Adrenal gland (tissue), 5 donors: ENCODE measurements around the gene LASP1.

Source experiments
- POLR2A ChIP-seq, 2 donors: fragments of 450-650 bp; IDR thresholded peaks; one replicate each; pipeline ENCODE4 v1.6.1; 2017; ENCODE audit warnings: antibody characterized with exemption in 2 of 2, mild to moderate bottlenecking in 2 of 2, moderate library complexity in 1 of 2
- TF ChIP-seq, protein P1 (sequence below), 6 experiments: fragments of 450-650 bp in 4 of 6; fragments of 200-600 bp in 2 of 6; sonication (generic) in 1 of 6; IDR thresholded peaks; 1 replicate in 5 of 6; 2 replicates in 1 of 6; pipeline versions ENCODE4 v1.5.1 to v1.8.0; 2016 to 2021; ENCODE audit warnings: antibody characterized with exemption in 6 of 6, mild to moderate bottlenecking in 2 of 6, moderate library complexity in 1 of 6
- donor health status: DM: no; HTN: no; CAD: no.

DNA sequence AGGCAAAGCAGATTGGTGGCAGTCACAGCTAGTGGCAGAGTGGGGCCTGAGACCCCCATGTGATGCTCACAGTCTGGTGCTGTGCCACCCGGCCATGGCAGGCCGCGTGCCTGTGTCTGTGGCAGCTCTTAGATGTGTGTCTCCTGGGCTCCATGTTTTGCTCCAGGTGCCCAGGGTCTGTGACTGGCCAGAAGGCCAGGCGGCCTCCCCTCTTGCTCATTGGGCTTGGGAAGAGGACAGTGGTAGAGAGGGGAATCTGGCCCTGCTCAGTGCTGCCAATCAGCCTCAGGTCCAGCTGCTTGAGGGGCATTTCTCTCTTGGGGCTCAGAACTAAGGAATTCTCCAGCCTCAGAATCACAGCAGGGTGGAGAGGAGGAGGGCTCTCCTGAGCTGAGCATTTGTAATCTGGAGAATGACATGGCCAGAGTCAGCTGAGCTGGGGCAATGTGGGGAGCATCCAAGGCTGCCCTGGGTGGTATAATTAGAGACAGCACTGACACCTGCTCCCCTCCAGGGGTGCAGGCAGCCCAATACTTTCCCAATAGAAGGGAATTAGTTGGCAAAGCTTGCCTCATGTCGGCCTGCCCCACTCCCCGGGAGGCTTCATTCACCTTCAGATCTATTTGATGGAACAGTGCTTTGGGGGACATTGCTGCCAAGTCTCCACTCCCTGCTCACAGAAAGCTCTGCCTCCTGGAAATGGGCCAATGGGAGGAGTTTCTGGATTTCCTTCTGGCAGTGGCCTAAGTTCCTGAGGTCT lies 52.9 kb downstream of the LASP1 start:
- TF ChIP-seq, protein P1, sequence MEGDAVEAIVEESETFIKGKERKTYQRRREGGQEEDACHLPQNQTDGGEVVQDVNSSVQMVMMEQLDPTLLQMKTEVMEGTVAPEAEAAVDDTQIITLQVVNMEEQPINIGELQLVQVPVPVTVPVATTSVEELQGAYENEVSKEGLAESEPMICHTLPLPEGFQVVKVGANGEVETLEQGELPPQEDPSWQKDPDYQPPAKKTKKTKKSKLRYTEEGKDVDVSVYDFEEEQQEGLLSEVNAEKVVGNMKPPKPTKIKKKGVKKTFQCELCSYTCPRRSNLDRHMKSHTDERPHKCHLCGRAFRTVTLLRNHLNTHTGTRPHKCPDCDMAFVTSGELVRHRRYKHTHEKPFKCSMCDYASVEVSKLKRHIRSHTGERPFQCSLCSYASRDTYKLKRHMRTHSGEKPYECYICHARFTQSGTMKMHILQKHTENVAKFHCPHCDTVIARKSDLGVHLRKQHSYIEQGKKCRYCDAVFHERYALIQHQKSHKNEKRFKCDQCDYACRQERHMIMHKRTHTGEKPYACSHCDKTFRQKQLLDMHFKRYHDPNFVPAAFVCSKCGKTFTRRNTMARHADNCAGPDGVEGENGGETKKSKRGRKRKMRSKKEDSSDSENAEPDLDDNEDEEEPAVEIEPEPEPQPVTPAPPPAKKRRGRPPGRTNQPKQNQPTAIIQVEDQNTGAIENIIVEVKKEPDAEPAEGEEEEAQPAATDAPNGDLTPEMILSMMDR (IDR thresholded peaks at IDR 0.05): no peak
- no peak for TF ChIP-seq POLR2A (IDR thresholded peaks at IDR 0.05)
